Measurements from ENCODE around the gene CLIC5.

GRCh38 chr6:45961125-45961524 is 54.5 kb downstream of the CLIC5 start:
- TF ChIP-seq CTCF (IDR thresholded peaks at IDR 0.05): no peak
- TF ChIP-seq POLR2A (IDR thresholded peaks at IDR 0.05): no peak

Data from adrenal gland (tissue), 5 donors.